Left forelimb (tissue), 1 donor: ENCODE results near the gene ZDHHC11.
"Not testable (repeated sequence)": the region's sequence is repeated elsewhere in the genome, so short reads cannot be mapped to it uniquely, and the experiment has no call there.

Experiments used
- DNase-seq: peaks from one replicate; pipeline ENCODE4 v3.0.0-alpha.2; 2018; ENCODE audit warnings: low spot score

The ZDHHC11 gene

DNA sequence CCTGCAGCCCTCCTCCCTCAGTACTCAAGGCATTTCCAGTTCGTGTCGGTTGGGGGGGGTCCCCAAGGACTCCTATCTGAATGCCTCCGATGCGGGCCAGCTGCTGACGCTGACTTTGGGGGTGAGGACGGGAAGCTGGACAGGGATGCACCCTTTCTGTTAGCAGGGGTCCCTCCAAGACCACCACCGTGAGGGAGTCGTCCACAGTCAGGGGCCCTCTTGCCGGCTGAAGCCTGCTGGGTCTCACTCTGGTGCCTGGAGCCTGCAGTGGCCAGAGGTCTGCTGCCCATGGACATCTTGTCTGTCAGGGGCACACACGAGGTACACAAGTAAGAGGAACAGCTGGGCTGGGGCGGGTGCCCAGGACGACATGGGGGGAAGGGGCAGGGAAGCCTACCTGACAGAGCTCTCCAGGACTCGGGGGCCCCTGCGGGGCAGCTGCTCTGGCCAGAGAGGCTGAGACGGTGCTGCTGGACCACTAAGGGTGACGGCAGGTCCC, 9.1 kb upstream of the ZDHHC11 start:
- no peak for DNase-seq

- DNase-seq = no peak
Observed at GRCh38 chr5:859391-859790, 8.6 kb upstream of the ZDHHC11 start.

DNA sequence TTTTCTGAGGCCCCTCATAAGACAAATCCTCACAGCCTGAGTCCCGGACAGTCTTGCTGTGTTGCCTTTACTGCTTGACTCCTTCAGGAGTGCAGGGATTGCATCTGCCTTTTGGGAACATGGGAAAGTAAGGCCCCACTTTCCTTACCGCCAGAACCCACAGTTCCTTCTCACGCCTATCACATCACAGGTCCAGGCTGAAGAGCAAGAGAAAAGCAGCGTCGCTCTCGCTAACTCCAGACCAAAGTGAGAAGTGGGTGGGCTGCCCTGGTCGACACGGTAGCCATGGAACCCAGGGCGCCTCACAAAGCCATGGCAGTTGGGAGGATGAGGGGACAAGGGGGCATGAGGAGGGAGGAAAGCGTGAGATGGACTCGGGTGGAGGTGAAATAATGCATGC, 7.9 kb upstream of the ZDHHC11 start:
- no peak for DNase-seq

- no peak for DNase-seq
Observed at GRCh38 chr5:856531-857425, 6.0 kb upstream of the ZDHHC11 start.

DNA sequence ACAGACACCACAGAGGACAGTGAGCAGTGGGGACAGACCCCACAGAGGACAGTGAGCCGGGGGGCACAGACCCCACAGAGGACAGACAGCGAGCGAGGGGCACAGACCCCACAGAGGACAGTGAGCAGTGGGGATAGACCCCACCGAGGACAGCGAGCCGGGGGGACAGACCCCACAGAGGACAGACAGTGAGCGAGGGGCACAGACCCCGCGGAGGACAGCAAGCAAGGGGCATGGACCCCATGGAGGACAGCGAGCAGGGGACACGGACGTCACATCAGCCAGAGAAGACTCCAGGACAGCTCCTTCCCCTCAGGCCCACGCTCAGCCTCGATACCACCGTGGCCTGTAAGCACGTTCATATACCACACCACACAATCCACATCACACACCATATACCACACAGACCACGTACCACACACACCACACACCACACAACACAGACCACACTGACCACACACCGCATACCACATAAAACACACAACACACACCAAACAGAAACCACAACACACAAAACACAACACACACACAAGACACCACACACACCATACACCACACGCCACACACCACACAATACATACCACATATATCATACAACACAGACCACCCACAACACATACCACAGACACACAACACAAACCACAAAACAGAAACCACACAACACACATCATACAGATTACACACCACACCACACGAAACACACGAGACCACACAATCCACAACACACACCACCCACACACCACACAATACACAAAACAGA, 5.2 kb upstream of the ZDHHC11 start:
- no peak for DNase-seq

GRCh38 chr5:854966-855743, 4.4 kb upstream of the ZDHHC11 start:
- no peak for DNase-seq

DNA sequence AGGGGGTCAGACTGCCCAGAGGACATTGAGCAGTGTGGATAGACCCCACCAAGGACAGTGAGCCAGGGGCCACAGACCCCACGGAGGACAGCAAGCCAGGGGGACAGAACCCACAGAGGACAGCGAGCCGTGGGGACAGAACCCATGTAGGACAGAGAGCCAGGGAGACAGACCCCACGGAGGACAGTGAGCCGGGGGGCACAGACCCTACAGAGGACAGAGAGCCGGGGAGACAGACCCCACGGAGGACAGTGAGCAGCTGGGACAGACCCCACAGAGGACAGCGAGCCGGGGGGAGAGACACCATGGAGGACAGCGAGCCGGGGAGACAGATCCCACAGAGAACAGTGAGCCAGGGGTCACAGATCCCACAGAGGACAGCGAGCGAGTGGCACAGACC, 3.4 kb upstream of the ZDHHC11 start:
- no peak for DNase-seq

- not testable (repeated sequence) for DNase-seq
Observed at GRCh38 chr5:853416-854090, 2.8 kb upstream of the ZDHHC11 start.

GRCh38 chr5:852431-853401, 1.9 kb upstream of the ZDHHC11 start:
- no peak for DNase-seq

GRCh38 chr5:852018-852417, 1.2 kb upstream of the ZDHHC11 start:
- DNase-seq = no peak

- no peak for DNase-seq
Observed at GRCh38 chr5:851553-851952, 767 bp upstream of the ZDHHC11 start.

DNA sequence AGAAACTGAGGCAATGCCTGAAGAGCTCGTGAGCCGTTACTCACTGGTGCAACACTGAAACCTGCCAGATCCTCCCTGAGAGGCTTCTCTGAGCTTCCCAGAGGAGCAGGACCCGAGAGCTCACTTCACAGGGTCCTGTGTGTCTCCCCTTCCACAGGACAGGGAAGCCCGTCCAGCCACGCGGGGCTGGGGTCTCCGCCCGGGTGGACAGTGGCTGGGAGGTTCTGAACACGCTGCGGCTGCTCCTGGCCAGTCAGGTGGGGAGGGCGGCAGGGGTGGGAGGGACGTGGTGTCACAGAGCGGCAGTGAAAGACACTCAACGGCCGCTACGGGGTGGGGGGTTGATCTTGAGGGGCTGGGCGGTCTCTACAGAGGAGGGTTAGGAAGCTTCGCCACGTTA, 290 bp upstream of the ZDHHC11 start:
- DNase-seq = no peak

DNA sequence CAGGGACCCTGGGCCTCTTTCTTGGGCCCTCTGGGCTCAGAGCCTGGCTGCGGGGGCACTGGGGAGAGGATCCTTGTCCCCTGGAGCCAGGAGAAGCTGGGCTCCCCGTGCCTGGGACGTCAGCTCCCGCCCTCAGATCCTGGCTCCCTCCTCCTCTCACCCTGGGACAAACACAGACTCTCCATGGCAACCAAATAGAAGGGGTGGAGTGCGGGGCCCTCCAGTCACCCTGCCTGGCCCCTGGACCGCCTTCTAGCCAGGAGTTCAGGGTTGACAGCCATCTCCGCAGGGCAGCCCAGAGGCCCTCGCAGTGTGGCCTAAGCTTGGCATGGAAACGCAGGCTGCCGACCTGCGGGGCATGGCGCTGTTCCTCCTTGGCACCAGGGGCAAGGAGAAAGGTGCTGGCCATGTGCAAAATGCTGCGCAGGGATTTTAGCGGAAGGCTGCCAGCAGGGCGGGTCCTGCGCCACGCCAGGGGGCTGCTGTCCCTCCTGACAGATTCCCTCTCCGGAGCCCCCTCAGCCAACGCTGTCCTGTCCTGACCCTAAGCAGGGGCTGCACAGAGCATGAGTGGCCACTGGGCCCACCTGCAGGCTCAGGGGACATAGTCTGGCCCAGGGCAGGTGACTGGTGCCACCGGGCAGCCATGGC, 1.0 kb downstream of the ZDHHC11 start:
- DNase-seq = no peak

DNA sequence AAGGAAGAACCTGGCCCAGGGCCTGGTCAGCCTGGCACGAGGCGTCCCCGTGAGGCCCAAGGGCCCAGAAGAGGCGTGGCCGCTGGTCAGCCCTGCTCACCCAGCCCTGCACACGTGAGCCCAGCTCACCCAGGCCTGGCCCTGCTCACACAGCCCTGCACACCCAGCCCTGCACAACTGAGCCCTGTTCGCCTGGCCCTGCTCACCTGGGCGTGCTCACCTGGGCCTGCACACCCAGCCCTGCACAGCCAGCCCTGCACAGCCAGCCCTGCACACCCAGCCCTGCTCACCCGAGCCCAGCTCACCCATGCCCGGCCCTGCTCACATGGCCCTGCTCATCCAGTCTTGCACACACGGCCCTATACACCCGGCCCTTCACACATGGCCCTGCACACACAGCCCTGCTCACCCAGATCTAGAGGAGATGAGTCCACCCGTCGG, 2.1 kb downstream of the ZDHHC11 start:
- no peak for DNase-seq

DNA sequence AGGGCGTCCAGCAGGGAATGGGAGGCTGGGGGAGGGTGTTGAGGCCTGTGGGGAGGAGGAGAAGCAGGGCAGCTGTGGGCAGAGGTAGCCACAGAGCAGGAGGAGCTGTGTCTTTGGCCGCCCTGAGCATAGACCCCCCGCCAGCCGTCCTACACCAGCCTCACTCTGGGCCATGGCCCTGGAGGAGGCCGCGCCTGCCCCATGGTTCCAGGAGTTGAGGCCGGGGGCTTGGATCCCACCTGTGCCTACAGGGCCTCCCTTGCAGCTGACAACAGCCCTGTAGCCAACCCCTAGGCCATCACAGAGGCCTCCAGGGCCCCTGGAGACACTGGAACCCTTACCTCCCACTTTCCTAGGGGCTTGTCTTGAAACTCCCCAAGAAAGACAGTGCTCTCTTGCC, 3.0 kb downstream of the ZDHHC11 start:
- DNase-seq = not testable (repeated sequence)

GRCh38 chr5:847212-847611, 3.6 kb downstream of the ZDHHC11 start:
- not testable (repeated sequence) for DNase-seq

GRCh38 chr5:846602-847091, 4.1 kb downstream of the ZDHHC11 start:
- not testable (repeated sequence) for DNase-seq

- not testable (repeated sequence) for DNase-seq
Observed at GRCh38 chr5:845676-846601, 4.8 kb downstream of the ZDHHC11 start.
